Mesodermal cell (in vitro differentiated cells): ENCODE measurements around the gene ABHD2.

Experiments
- H3K27ac ChIP-seq: 2 replicates; pipeline ENCODE4 v1.7.0; 2013; ENCODE audit warnings: mild to moderate bottlenecking, low read depth, low read length, moderate library complexity; ENCODE audit not compliant: severe bottlenecking
- H3K36me3 ChIP-seq: 2 replicates; pipeline ENCODE4 v1.7.1; 2013; ENCODE audit warnings: mild to moderate bottlenecking, low read length, moderate library complexity; ENCODE audit not compliant: control insufficient read depth, insufficient read depth
- H3K4me1 ChIP-seq: one replicate; pipeline ENCODE4 v1.7.1; 2013; ENCODE audit warnings: mild to moderate bottlenecking, low read length; ENCODE audit not compliant: insufficient read depth, control insufficient read depth, poor library complexity, severe bottlenecking
- H3K4me3 ChIP-seq: 2 replicates; pipeline ENCODE4 v1.7.0; 2013; ENCODE audit warnings: low read length, control low read depth, mild to moderate bottlenecking; ENCODE audit not compliant: insufficient read depth, poor library complexity, severe bottlenecking; ENCODE audit errors: extremely low read depth
- H3K9me3 ChIP-seq: 2 replicates; pipeline ENCODE4 v1.7.1; 2013; ENCODE audit warnings: mild to moderate bottlenecking, low read length, moderate library complexity; ENCODE audit not compliant: control insufficient read depth
- WGBS, 2 experiments: methylation state at CpG; one replicate each; pipeline ENCODE4 v1.1.5; 2013; ENCODE audit warnings: missing lambda C conversion rate in 2 of 2; ENCODE audit not compliant: insufficient coverage in 2 of 2; 5-methylcytosine and 5-hydroxymethylcytosine counted together

Gene ABHD2

GRCh38 chr15:89155122-89155521 is 66.9 kb downstream of the ABHD2 start:
- peaks cover 23% of the 10 kb centered on the region for H3K36me3 ChIP-seq

GRCh38 chr15:89155656-89156055 is 67.4 kb downstream of the ABHD2 start:
- Histone ChIP-seq H3K36me3 (peaks cover 23% of the 10 kb centered on the region), H3K4me1 (no peaks in the 10 kb centered on the region), H3K9me3 (no peaks in the 10 kb centered on the region), H3K27ac (no peak overlapping the region), H3K4me3 (no peak overlapping the region)
- WGBS, 2 experiments, result 93 to 97% methylated on average over 2 to 6 of the region's 6 CpGs

More at GRCh38 chr15:89155122-89155521, 66.9 kb downstream of the ABHD2 start:
- no peaks in the 10 kb centered on the region for H3K9me3 ChIP-seq
- WGBS, 2 experiments, result 92 to 98% methylated on average over 10 of the region's 10 CpGs
- no peak overlapping the region for H3K27ac ChIP-seq
- H3K4me1 ChIP-seq, result no peaks in the 10 kb centered on the region
- H3K4me3 ChIP-seq, result no peak overlapping the region

GRCh38 chr15:89157061-89157460 is 68.8 kb downstream of the ABHD2 start:
- WGBS, 2 experiments, result 100% methylated on average over 1 of the region's 1 CpG; no CpG with 5 or more reads in 1 of the 2 experiments
- Histone ChIP-seq H3K4me1 (no peaks in the 10 kb centered on the region), H3K9me3 (no peaks in the 10 kb centered on the region), H3K27ac (no peak overlapping the region), H3K36me3 (peaks cover 16% of the 10 kb centered on the region), H3K4me3 (no peak overlapping the region)

GRCh38 chr15:89157918-89158564 is 69.8 kb downstream of the ABHD2 start:
- peaks cover 11% of the 10 kb centered on the region for H3K36me3 ChIP-seq
- H3K9me3 ChIP-seq, result no peaks in the 10 kb centered on the region
- no peaks in the 10 kb centered on the region for H3K4me1 ChIP-seq
- no peak overlapping the region for H3K27ac ChIP-seq
- H3K4me3 ChIP-seq, result no peak overlapping the region
- WGBS, 2 experiments, result 86 to 93% methylated on average over 3 to 4 of the region's 4 CpGs

GRCh38 chr15:89161666-89162065 is 73.4 kb downstream of the ABHD2 start:
- no peak overlapping the region for H3K27ac ChIP-seq
- H3K4me1 ChIP-seq, result peaks cover 7% of the 10 kb centered on the region
- no peaks in the 10 kb centered on the region for H3K9me3 ChIP-seq
- no peaks in the 10 kb centered on the region for H3K36me3 ChIP-seq
- no peak overlapping the region for H3K4me3 ChIP-seq
- WGBS, 2 experiments, result 85 to 90% methylated on average over 3 of the region's 3 CpGs

- H3K4me1 ChIP-seq, result peaks cover 20% of the 10 kb centered on the region
- H3K36me3 ChIP-seq, result no peaks in the 10 kb centered on the region
- no peak overlapping the region for H3K4me3 ChIP-seq
- H3K9me3 ChIP-seq, result no peaks in the 10 kb centered on the region
- H3K27ac ChIP-seq, result no peak overlapping the region
- 93 to 97% methylated on average over 3 of the region's 5 CpGs for WGBS, 2 experiments
Observed at GRCh38 chr15:89163271-89164055, 75.2 kb downstream of the ABHD2 start.

- Histone ChIP-seq H3K27ac (no peak overlapping the region), H3K4me1 (peaks cover 20% of the 10 kb centered on the region), H3K9me3 (no peaks in the 10 kb centered on the region), H3K36me3 (no peaks in the 10 kb centered on the region), H3K4me3 (no peak overlapping the region)
- WGBS, 2 experiments, result 85 to 92% methylated on average over 3 to 4 of the region's 7 CpGs
Observed at GRCh38 chr15:89164712-89165211, 76.5 kb downstream of the ABHD2 start.

- Histone ChIP-seq H3K9me3 (no peaks in the 10 kb centered on the region), H3K36me3 (no peaks in the 10 kb centered on the region), H3K4me1 (peaks cover 20% of the 10 kb centered on the region), H3K27ac (no peak overlapping the region), H3K4me3 (no peak overlapping the region)
- WGBS, 2 experiments, result 20 to 43% methylated on average over 1 of the region's 2 CpGs
Observed at GRCh38 chr15:89165677-89166076, 77.4 kb downstream of the ABHD2 start.

GRCh38 chr15:89167267-89168176 is 79.3 kb downstream of the ABHD2 start:
- Histone ChIP-seq H3K4me3 (no peak overlapping the region), H3K36me3 (no peaks in the 10 kb centered on the region), H3K27ac (peak overlapping the region; percentile 51), H3K4me1 (peaks cover 20% of the 10 kb centered on the region), H3K9me3 (no peaks in the 10 kb centered on the region)
- WGBS, 2 experiments, result 78 to 80% methylated on average over 4 to 6 of the region's 7 CpGs

- no peaks in the 10 kb centered on the region for H3K9me3 ChIP-seq
- H3K4me1 ChIP-seq, result peaks cover 20% of the 10 kb centered on the region
- H3K4me3 ChIP-seq, result no peak overlapping the region
- H3K27ac ChIP-seq, result peak overlapping the region; percentile 46
- H3K36me3 ChIP-seq, result no peaks in the 10 kb centered on the region
Observed at GRCh38 chr15:89168316-89168833, 80.1 kb downstream of the ABHD2 start.
